ENCODE data around the gene MANEA. TPM values are rescaled to one million over a fixed set of nuclear protein-coding genes. Genes with fewer than 3 reads are reported as not detected.
"Not testable (repeated sequence)": the region's sequence is repeated elsewhere in the genome, so short reads cannot be mapped to it uniquely, and the experiment has no call there.

The MANEA gene
- total RNA-seq, 2 experiments from 2014 or later, result 9.1 to 13.2 TPM

DNA sequence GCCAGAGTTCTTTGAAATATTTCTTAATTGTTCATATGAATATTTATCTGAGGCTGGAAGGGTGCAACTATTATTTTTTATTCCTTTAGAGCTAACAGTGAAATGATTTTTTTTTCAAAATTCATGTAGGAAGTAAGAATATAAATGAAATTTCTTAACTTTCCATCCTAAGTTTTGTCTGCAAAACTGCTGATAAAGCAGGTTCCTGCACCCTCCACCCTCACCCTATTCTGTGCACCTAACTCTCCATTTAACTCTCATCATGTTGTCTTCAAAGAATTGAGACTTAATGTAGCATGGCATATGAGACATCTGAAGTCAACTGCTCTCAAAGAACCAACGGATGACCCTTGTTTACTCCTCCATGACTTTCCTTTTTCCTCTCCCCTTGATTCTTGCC lies 23.5 kb upstream of the MANEA start:
- Histone ChIP-seq H3K79me2 (ENCODE audit: insufficient read depth, low read depth, low read length) (no peaks in the 10 kb centered on the region), H3K4me2 (ENCODE audit: low read length) (no peak overlapping the region), H3K36me3 (ENCODE audit: insufficient read depth, low read length) (no peaks in the 10 kb centered on the region), H3K4me3 (ENCODE audit: low read depth, low read length, poor library complexity, severe bottlenecking) (no peak overlapping the region), H3K27ac (ENCODE audit: low read depth, low read length, poor library complexity, severe bottlenecking) (no peak overlapping the region), H4K20me1 (ENCODE audit: insufficient read depth, low read length) (no peaks in the 10 kb centered on the region), H3K4me1 (ENCODE audit: insufficient read depth, low read length, poor library complexity, severe bottlenecking) (no peaks in the 10 kb centered on the region), H3K9me2 (ENCODE audit: insufficient read depth, low read length) (no peaks in the 10 kb centered on the region), H3K9me3 (ENCODE audit: low read length) (no peaks in the 10 kb centered on the region), H2AFZ (ENCODE audit: low read length) (no peak overlapping the region)
- TF ChIP-seq, protein P1, sequence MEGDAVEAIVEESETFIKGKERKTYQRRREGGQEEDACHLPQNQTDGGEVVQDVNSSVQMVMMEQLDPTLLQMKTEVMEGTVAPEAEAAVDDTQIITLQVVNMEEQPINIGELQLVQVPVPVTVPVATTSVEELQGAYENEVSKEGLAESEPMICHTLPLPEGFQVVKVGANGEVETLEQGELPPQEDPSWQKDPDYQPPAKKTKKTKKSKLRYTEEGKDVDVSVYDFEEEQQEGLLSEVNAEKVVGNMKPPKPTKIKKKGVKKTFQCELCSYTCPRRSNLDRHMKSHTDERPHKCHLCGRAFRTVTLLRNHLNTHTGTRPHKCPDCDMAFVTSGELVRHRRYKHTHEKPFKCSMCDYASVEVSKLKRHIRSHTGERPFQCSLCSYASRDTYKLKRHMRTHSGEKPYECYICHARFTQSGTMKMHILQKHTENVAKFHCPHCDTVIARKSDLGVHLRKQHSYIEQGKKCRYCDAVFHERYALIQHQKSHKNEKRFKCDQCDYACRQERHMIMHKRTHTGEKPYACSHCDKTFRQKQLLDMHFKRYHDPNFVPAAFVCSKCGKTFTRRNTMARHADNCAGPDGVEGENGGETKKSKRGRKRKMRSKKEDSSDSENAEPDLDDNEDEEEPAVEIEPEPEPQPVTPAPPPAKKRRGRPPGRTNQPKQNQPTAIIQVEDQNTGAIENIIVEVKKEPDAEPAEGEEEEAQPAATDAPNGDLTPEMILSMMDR (conservative IDR thresholded peaks at IDR 0.05; ENCODE audit: low read length), result no peak
- no peak for TF ChIP-seq EZH2phosphoT487 (IDR thresholded peaks at IDR 0.05; ENCODE audit: borderline replicate concordance, low read depth, low read length)
- BruUV-seq (replicated peaks), result no TSS peak
- ChIA-PET POLR2A (no interaction called here), CTCF (ENCODE audit: unreplicated experiment) (no interaction called here)
- intact Hi-C loops (cut with micrococcal nuclease; ENCODE audit: unreplicated experiment), result no loop called here
- DNase-seq (ENCODE audit: low spot score), result no peak

DNA sequence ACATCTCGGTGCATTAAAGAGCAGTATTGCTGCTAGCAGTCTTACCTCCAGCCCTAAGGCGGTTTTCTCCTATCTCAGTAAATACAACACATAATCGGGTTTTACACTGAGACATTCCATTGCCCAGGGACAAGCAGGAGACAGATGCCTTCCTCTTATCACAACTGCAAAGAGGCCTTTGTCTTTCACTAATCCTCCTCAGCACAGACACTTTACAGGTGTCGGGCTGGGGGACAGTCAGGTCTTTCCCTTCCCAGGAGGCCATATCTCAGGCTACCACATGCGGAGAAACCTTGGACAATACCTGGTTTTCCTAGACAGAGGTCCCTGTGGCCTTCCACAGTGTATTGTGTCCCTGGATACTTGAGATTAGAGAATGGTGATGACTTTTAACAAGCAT lies 16.4 kb upstream of the MANEA start:
- H3K9me2 ChIP-seq (ENCODE audit: insufficient read depth, low read length); BruUV-seq (replicated peaks); POLR2A ChIA-PET; intact Hi-C loops (cut with micrococcal nuclease; ENCODE audit: unreplicated experiment); H3K4me2 ChIP-seq (ENCODE audit: low read length); H3K36me3 ChIP-seq (ENCODE audit: insufficient read depth, low read length); H3K4me1 ChIP-seq (ENCODE audit: insufficient read depth, low read length, poor library complexity, severe bottlenecking); H3K9me3 ChIP-seq (ENCODE audit: low read length); H4K20me1 ChIP-seq (ENCODE audit: insufficient read depth, low read length); H2AFZ ChIP-seq (ENCODE audit: low read length); CTCF ChIA-PET (ENCODE audit: unreplicated experiment); DNase-seq (ENCODE audit: low spot score); H3K4me3 ChIP-seq (ENCODE audit: low read depth, low read length, poor library complexity, severe bottlenecking); H3K27ac ChIP-seq (ENCODE audit: low read depth, low read length, poor library complexity, severe bottlenecking); H3K79me2 ChIP-seq (ENCODE audit: insufficient read depth, low read depth, low read length): not testable (repeated sequence)

GRCh38 chr6:95569560-95569959 lies 7.8 kb upstream of the MANEA start:
- Histone ChIP-seq H3K4me3 (ENCODE audit: low read depth, low read length, poor library complexity, severe bottlenecking) (no peak overlapping the region), H3K4me2 (ENCODE audit: low read length) (no peak overlapping the region), H3K4me1 (ENCODE audit: insufficient read depth, low read length, poor library complexity, severe bottlenecking) (peaks cover 1% of the 10 kb centered on the region), H3K27ac (ENCODE audit: low read depth, low read length, poor library complexity, severe bottlenecking) (no peak overlapping the region), H3K79me2 (ENCODE audit: insufficient read depth, low read depth, low read length) (peaks cover 16% of the 10 kb centered on the region; the same call in 1 of the 2 replicates), H3K9me3 (ENCODE audit: low read length) (no peaks in the 10 kb centered on the region), H3K9me2 (ENCODE audit: insufficient read depth, low read length) (no peaks in the 10 kb centered on the region; the same call in 1 of the 2 replicates), H3K36me3 (ENCODE audit: insufficient read depth, low read length) (no peaks in the 10 kb centered on the region), H2AFZ (ENCODE audit: low read length) (no peak overlapping the region), H4K20me1 (ENCODE audit: insufficient read depth, low read length) (peaks cover 6% of the 10 kb centered on the region; the same call in 1 of the 2 replicates)
- ChIA-PET POLR2A (interaction anchor here (0.7 to 1.3 kb wide), 3 partner anchors 10 to 380 kb away, joined by 3 read pairs; no protein-coding TSS in a partner anchor), CTCF (ENCODE audit: unreplicated experiment) (no interaction called here)
- no peak for DNase-seq (ENCODE audit: low spot score)
- TF ChIP-seq, protein P1 (conservative IDR thresholded peaks at IDR 0.05; ENCODE audit: low read length), result no peak
- no peak for TF ChIP-seq EZH2phosphoT487 (IDR thresholded peaks at IDR 0.05; ENCODE audit: borderline replicate concordance, low read depth, low read length)
- intact Hi-C loops (cut with micrococcal nuclease; ENCODE audit: unreplicated experiment), result no loop called here
- BruUV-seq (replicated peaks), result no TSS peak
